Peyer's patch (tissue), 4 donors: Measurements from ENCODE around the gene CEMIP2. TPM values are rescaled to one million over a fixed set of nuclear protein-coding genes. Genes with fewer than 3 reads are reported as not detected.

Experiments used
- DNase-seq, 3 donors: peaks; one replicate each; pipeline ENCODE4 v3.0.0-alpha.2; 2017 to 2019
- H3K27ac ChIP-seq, 4 donors: fragments of 200-600 bp; sonication (generic); one replicate each; pipeline ENCODE4 v1.5.1; 2016 to 2019
- H3K27me3 ChIP-seq, 2 donors: fragments of 200-600 bp; sonication (generic); one replicate each; pipeline ENCODE4 v1.5.1; 2019
- H3K36me3 ChIP-seq, 3 donors: fragments of 200-600 bp; sonication (generic); one replicate each; pipeline ENCODE4 v1.5.1; 2016 to 2019
- H3K4me1 ChIP-seq, 4 donors: fragments of 200-600 bp; sonication (generic); one replicate each; pipeline ENCODE4 v1.5.1; 2016 to 2019
- H3K4me3 ChIP-seq, 4 donors: fragments of 200-600 bp; sonication (generic); 1 replicate in 3 of 4; 2 replicates in 1 of 4; pipeline ENCODE4 v1.5.1; 2016 to 2019; ENCODE audit warnings: mild to moderate bottlenecking in 1 of 4
- H3K9me3 ChIP-seq, 4 donors: fragments of 200-600 bp; sonication (generic); one replicate each; pipeline ENCODE4 v1.5.1; 2016 to 2019; ENCODE audit warnings: mild to moderate bottlenecking in 1 of 4
- POLR2A ChIP-seq, 2 donors: fragments of 450-650 bp; IDR thresholded peaks; one replicate each; pipeline ENCODE4 v1.5.1; 2017; ENCODE audit warnings: antibody characterized with exemption in 2 of 2, mild to moderate bottlenecking in 2 of 2, moderate library complexity in 2 of 2
- total RNA-seq, 4 donors: library from RNA; depleted of rRNA; stranded (reverse); fragments of >200 nt; gene quantifications; one replicate each; pipeline ENCODE4 v1.1.0, GENCODE V29; 2016
- TF ChIP-seq, protein P1 (sequence below), 6 experiments: fragments of 450-650 bp in 4 of 6; fragments of 200-600 bp in 2 of 6; sonication (generic) in 1 of 6; IDR thresholded peaks; one replicate each; pipeline ENCODE4 v1.5.1; 2017 to 2019; ENCODE audit warnings: antibody characterized with exemption in 6 of 6, mild to moderate bottlenecking in 3 of 6, moderate library complexity in 1 of 6

The CEMIP2 gene
- total RNA-seq, 4 donors from 2014 or later, result 79.2 to 243 (median 215) TPM

DNA sequence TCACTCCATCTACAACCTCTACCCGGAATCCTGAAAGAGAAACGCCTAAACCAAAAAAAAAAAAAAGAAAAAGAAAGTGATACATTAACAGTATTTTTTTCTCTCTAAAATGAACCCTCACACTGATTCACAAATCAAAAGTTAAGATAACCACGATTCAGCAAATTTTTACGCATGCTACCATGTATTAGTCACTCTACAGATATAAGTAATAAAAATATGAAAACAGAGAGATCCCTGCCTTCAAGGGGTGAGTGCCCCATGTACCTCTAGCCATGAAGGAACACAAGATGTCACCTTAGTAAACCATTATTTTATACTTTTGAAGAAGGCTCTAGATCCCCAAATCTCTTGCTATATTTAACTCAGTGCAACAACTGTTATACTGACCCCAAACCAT is 33.4 kb downstream of the CEMIP2 start:
- no peak overlapping the region for H3K27ac ChIP-seq
- no peak overlapping the region for H3K4me3 ChIP-seq
- H3K4me1 ChIP-seq, result peaks cover 0 to 23% (median 0%) of the 10 kb centered on the region in 4 donors
- no peaks in the 10 kb centered on the region for H3K9me3 ChIP-seq
- H3K27me3 ChIP-seq, result no peaks in the 10 kb centered on the region
- DNase-seq, result no peak
- no peak for TF ChIP-seq POLR2A (IDR thresholded peaks at IDR 0.05)
- TF ChIP-seq, protein P1, sequence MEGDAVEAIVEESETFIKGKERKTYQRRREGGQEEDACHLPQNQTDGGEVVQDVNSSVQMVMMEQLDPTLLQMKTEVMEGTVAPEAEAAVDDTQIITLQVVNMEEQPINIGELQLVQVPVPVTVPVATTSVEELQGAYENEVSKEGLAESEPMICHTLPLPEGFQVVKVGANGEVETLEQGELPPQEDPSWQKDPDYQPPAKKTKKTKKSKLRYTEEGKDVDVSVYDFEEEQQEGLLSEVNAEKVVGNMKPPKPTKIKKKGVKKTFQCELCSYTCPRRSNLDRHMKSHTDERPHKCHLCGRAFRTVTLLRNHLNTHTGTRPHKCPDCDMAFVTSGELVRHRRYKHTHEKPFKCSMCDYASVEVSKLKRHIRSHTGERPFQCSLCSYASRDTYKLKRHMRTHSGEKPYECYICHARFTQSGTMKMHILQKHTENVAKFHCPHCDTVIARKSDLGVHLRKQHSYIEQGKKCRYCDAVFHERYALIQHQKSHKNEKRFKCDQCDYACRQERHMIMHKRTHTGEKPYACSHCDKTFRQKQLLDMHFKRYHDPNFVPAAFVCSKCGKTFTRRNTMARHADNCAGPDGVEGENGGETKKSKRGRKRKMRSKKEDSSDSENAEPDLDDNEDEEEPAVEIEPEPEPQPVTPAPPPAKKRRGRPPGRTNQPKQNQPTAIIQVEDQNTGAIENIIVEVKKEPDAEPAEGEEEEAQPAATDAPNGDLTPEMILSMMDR (IDR thresholded peaks at IDR 0.05), result no peak
- H3K36me3 ChIP-seq, result peaks cover 0 to 61% (median 0%) of the 10 kb centered on the region in 3 donors

DNA sequence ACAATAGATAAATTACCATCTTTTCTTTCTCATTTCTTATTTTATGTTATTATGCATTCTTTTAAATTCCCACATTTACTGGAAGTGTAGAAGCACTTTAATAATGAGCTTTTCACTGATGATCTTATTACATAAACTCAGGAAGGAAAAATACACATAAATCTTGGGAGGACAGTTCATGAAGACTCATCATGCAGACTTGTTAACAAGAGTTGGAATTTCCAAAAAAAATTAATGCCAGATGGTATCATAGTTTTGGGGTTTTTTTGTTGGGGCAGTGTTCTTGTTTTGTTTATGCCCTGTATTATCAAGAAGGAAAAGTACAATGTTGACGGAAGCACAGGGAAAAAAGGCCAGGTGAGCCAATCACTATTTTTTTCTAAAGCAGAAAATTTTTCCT is 35.1 kb downstream of the CEMIP2 start:
- Histone ChIP-seq H3K36me3 (peaks cover 0 to 73% (median 0%) of the 10 kb centered on the region in 3 donors), H3K27ac (no peak overlapping the region), H3K4me1 (peaks cover 0 to 17% (median 0%) of the 10 kb centered on the region in 4 donors), H3K9me3 (no peaks in the 10 kb centered on the region), H3K4me3 (no peak overlapping the region), H3K27me3 (no peaks in the 10 kb centered on the region)
- no peak for DNase-seq
- TF ChIP-seq, protein P1 (IDR thresholded peaks at IDR 0.05), result no peak
- no peak for TF ChIP-seq POLR2A (IDR thresholded peaks at IDR 0.05)

DNA sequence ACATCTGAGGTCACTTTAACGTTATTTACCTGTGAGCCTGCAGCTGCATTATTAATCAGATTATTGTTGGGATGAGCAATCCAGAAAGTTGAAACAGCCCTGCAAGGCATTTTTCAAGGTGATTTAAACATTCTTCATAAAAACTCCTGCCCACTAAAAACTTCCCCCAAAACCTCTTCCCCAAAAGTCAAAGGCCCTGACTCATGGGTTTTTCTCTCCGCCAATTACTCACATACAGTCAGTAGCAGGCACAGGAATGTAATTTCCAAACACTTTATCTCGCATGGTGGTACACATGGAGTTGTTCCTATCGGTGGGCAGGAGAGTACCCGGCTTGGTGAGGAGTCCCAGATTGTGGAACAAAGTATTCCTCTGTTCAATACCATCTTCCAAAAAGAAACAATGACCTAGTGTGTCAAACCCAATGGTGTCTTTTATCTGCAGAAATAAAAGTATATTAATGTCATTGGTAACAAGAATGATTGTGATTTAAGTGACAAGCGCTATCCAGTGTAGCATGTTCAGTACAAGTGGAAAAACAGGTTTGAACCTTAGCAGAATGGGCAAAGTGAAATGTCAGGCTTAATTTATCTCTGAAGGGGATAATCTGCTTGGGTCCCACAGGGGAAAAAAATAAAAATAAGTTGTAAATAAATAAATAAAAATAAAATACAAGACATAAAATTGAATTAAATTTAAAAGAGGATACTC is 38.3 kb downstream of the CEMIP2 start:
- H3K36me3 ChIP-seq, result peaks cover 0 to 61% (median 0%) of the 10 kb centered on the region in 3 donors
- H3K4me3 ChIP-seq, result no peak overlapping the region
- no peak overlapping the region for H3K27ac ChIP-seq
- H3K4me1 ChIP-seq, result no peaks in the 10 kb centered on the region
- H3K9me3 ChIP-seq, result no peaks in the 10 kb centered on the region
- DNase-seq, result no peak
- no peaks in the 10 kb centered on the region for H3K27me3 ChIP-seq
- TF ChIP-seq, protein P1 (IDR thresholded peaks at IDR 0.05), result no peak
- TF ChIP-seq POLR2A (IDR thresholded peaks at IDR 0.05), result no peak

DNA sequence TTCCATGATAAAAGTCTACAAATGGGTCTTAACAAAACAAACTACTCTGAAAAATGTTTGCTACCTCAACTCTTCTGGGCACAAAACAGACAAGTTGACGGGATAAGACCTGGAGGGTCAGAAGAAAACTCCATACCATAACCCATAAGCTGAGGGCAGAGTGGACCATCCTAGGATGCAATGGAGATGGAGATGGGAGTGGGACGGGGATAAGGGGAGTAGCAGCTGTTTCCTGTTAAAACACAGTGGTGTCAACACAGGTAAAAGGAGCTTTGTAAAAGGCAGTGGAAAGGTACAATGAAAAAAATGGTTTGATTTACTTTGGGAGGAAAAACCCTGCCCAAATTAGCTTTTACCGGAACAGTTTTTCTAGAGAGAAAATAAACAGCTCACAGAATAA is 41.6 kb downstream of the CEMIP2 start:
- TF ChIP-seq POLR2A (IDR thresholded peaks at IDR 0.05), result no peak
- TF ChIP-seq, protein P1 (IDR thresholded peaks at IDR 0.05), result no peak
- no peaks in the 10 kb centered on the region for H3K27me3 ChIP-seq
- H3K9me3 ChIP-seq, result no peaks in the 10 kb centered on the region
- peaks cover 0 to 80% (median 0%) of the 10 kb centered on the region in 3 donors for H3K36me3 ChIP-seq
- H3K4me3 ChIP-seq, result no peak overlapping the region
- no peak for DNase-seq
- no peaks in the 10 kb centered on the region for H3K4me1 ChIP-seq
- H3K27ac ChIP-seq, result no peak overlapping the region

DNA sequence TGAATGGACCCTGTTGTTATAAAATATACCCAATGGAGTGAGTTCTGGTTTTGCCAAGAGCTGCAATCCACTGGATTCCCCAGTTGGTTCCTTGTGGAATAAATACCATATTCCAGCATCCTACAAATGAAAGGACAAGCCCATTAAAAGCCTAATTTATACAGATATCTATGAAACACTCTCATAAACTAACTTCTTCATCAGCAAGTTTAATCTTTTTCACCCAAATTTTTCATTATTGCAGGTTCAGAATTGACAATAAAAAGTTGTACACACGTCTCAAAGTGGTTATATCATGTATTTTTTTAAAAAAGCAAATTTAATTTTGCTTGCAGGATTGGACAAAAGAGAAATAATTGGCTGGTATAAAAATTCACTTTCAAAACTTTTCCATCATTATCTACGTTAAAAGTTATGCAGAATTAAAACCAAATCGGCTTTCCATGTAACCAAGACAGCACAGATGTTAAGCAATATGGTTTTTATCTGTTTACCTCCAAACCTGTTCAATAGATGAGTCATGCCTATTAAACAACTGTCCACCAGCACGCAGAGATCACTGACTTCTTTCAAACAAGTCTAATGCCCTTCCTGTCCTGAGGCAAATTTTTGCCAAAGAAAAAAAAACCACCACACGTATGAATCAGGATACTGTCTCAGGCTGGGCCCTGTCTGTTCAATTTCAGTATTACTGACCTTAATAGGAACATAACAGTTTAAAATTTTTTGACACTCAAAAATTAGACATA is 42.5 kb downstream of the CEMIP2 start:
- no peak for TF ChIP-seq POLR2A (IDR thresholded peaks at IDR 0.05)
- TF ChIP-seq, protein P1 (IDR thresholded peaks at IDR 0.05), result no peak
- no peaks in the 10 kb centered on the region for H3K4me1 ChIP-seq
- peaks cover 0 to 77% (median 0%) of the 10 kb centered on the region in 3 donors for H3K36me3 ChIP-seq
- no peak overlapping the region for H3K27ac ChIP-seq
- no peaks in the 10 kb centered on the region for H3K27me3 ChIP-seq
- no peak for DNase-seq
- no peaks in the 10 kb centered on the region for H3K9me3 ChIP-seq
- no peak overlapping the region for H3K4me3 ChIP-seq
